ENCODE data around the gene CCR9. TPM values are rescaled to one million over a fixed set of nuclear protein-coding genes. Genes with fewer than 3 reads are reported as not detected.

The CCR9 gene
- total and polyA plus RNA-seq, 10 of the 15 experiments (the other 5 are each of a cell fraction or from before 2014, with no cell fraction given): 0.05 to 3.9 (median 2.4) TPM

DNA sequence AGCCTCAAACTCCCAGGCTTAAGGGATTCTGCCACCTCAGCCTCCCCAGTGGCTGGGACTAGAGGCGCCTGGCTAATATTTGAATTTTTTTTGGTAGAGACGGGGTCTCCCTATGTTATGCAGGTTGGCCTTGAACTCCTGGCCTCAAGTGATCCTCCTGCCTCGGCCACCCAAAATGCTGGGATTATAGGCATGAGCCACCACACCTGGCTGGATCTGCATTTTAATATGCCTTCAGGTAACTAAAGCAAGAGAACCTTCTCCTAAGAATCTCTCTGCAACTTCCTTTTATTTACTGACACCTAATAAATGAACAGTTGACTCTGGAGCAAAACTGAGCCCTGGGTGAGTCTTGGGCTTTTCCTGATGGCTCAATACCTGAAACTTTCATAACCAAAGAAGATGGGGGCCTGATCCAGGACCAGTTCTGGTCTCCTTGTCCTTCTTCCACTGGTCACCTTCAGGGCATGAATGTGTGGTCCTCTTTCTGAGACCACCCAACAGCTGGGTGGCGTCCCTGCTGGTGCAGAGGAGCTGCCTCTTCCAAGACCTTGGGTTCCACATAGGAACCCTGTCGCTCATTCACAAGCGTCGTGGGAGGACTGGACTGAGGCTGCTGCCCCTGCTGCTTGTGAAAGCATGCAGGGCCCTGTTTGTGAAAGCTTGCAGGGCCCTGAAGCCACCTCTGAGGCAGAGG is 28.2 kb downstream of the CCR9 start:
- FAIRE-seq (no peak), DNase-seq (ENCODE audit: low read depth, low spot score) (no peak), ATAC-seq (peak; percentile 15)
- no peak overlapping the region for H2AFZ ChIP-seq (ENCODE audit: control insufficient read depth, low read depth, low read length)
- peak overlapping the region; percentile 3; the same call in 1 of the 2 replicates for H3K4me3 ChIP-seq
- H3K4me2 ChIP-seq (ENCODE audit: control insufficient read depth, insufficient read depth): peak overlapping the region; percentile 45
- no peaks in the 10 kb centered on the region for H3K36me3 ChIP-seq (ENCODE audit: control insufficient read depth in 2 of 2, insufficient read depth in 2 of 2, low read length in 1 of 2)
- ChIA-PET POLR2A (interaction anchor here (0.9 to 3.5 kb wide), 6 partner anchors 9 to 181 kb away, joined by 3 to 23 read pairs (median 14); no protein-coding TSS in a partner anchor), RAD21 (ENCODE audit: unreplicated experiment) (interaction anchor here (0.9 to 11.1 kb wide), 11 partner anchors 9 to 224 kb away, joined by 3 to 169 read pairs (median 8); partner anchors contain the start of genes CCR9 and LZTFL1), CTCF (interaction anchor here (0.8 to 1.7 kb wide), 8 partner anchors 12 to 155 kb away, joined by 3 to 6 read pairs (median 3); partner anchors contain the start of gene CCR9), SMC1A (ENCODE audit: uncharacterized antibody, unreplicated experiment) (interaction anchor here (0.8 to 2.5 kb wide), 11 partner anchors 10 to 88 kb away, joined by 3 to 18 read pairs (median 6); no protein-coding TSS in a partner anchor)
- H3K27me3 ChIP-seq (replicated peaks in 1 of 2; ENCODE audit: control insufficient read depth in 2 of 2, insufficient read depth in 2 of 2, low read length in 1 of 2): no peaks in the 10 kb centered on the region; a peak in 1 of 4 replicates
- H3K9me3 ChIP-seq (replicated peaks; ENCODE audit: control insufficient read depth, insufficient read depth, low read length): no peaks in the 10 kb centered on the region; the same call in 2 of the 3 replicates
- H4K20me1 ChIP-seq (ENCODE audit: control insufficient read depth, insufficient read depth): no peaks in the 10 kb centered on the region
- H3K4me1 ChIP-seq (ENCODE audit: control insufficient read depth, insufficient read depth, low read length): peaks cover 29% of the 10 kb centered on the region
- 91% methylated on average over 7 of the region's 7 CpGs for WGBS (ENCODE audit: insufficient coverage, insufficient replicate concordance, low lambda C conversion rate, missing lambda C conversion rate)
- intact Hi-C loops (cut with micrococcal nuclease; ENCODE audit: unreplicated experiment): loop anchor here (1.0 kb wide), 2 partner anchors 33 to 49 kb away; no protein-coding TSS in a partner anchor
- no TSS peak for BruUV-seq (replicated peaks)
- TF ChIP-seq, protein P1, sequence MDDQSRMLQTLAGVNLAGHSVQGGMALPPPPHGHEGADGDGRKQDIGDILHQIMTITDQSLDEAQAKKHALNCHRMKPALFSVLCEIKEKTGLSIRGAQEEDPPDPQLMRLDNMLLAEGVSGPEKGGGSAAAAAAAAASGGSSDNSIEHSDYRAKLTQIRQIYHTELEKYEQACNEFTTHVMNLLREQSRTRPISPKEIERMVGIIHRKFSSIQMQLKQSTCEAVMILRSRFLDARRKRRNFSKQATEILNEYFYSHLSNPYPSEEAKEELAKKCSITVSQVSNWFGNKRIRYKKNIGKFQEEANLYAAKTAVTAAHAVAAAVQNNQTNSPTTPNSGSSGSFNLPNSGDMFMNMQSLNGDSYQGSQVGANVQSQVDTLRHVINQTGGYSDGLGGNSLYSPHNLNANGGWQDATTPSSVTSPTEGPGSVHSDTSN (IDR thresholded peaks at IDR 0.05; ENCODE audit: insufficient replicate concordance, low read depth, low read length): no peak
- 0 out of 2 replicates have a peak, but pooled peaks have one; percentile 18 for TF ChIP-seq CHD2 (IDR thresholded peaks at IDR 0.05; ENCODE audit: borderline replicate concordance, low read depth, low read length)
- peak; percentile 52 for TF ChIP-seq SMAD5 (IDR thresholded peaks at IDR 0.05; ENCODE audit: low read depth)
- TF ChIP-seq, protein P2, sequence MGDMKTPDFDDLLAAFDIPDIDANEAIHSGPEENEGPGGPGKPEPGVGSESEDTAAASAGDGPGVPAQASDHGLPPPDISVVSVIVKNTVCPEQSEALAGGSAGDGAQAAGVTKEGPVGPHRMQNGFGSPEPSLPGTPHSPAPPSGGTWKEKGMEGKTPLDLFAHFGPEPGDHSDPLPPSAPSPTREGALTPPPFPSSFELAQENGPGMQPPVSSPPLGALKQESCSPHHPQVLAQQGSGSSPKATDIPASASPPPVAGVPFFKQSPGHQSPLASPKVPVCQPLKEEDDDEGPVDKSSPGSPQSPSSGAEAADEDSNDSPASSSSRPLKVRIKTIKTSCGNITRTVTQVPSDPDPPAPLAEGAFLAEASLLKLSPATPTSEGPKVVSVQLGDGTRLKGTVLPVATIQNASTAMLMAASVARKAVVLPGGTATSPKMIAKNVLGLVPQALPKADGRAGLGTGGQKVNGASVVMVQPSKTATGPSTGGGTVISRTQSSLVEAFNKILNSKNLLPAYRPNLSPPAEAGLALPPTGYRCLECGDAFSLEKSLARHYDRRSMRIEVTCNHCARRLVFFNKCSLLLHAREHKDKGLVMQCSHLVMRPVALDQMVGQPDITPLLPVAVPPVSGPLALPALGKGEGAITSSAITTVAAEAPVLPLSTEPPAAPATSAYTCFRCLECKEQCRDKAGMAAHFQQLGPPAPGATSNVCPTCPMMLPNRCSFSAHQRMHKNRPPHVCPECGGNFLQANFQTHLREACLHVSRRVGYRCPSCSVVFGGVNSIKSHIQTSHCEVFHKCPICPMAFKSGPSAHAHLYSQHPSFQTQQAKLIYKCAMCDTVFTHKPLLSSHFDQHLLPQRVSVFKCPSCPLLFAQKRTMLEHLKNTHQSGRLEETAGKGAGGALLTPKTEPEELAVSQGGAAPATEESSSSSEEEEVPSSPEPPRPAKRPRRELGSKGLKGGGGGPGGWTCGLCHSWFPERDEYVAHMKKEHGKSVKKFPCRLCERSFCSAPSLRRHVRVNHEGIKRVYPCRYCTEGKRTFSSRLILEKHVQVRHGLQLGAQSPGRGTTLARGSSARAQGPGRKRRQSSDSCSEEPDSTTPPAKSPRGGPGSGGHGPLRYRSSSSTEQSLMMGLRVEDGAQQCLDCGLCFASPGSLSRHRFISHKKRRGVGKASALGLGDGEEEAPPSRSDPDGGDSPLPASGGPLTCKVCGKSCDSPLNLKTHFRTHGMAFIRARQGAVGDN (IDR thresholded peaks at IDR 0.05): peak; percentile 88
- TF ChIP-seq BHLHE40 (IDR thresholded peaks at IDR 0.05; ENCODE audit: borderline replicate concordance in 1 of 2, low read depth in 2 of 2, low read length in 1 of 2): no peak
- peak; percentile 70; the same call in 1 of the 2 replicates for TF ChIP-seq ZBED1 (IDR thresholded peaks at IDR 0.05; ENCODE audit: borderline replicate concordance)
- TF ChIP-seq FOXM1 (IDR thresholded peaks at IDR 0.05; ENCODE audit: low read depth, low read length): peak; percentile 49; the same call in 1 of the 2 replicates
- TF ChIP-seq RUNX3 (IDR thresholded peaks at IDR 0.05; ENCODE audit: low read length): no peak
- peak; percentile 19; the same call in 1 of the 2 replicates for TF ChIP-seq GATAD2B (conservative IDR thresholded peaks at IDR 0.05; ENCODE audit: low read depth)
- no peak for TF ChIP-seq SMC3 (IDR thresholded peaks at IDR 0.05; ENCODE audit: borderline replicate concordance, low read length)
- peak; percentile 74 for TF ChIP-seq LARP7 (IDR thresholded peaks at IDR 0.05)
- TF ChIP-seq RAD21 (IDR thresholded peaks at IDR 0.05; ENCODE audit: insufficient read depth, low read depth, low read length): no peak
- 0 out of 2 replicates have a peak, but pooled peaks have one; percentile 30 for TF ChIP-seq POLR2AphosphoS5 (IDR thresholded peaks at IDR 0.05; ENCODE audit: low read length)
- in situ Hi-C loops (cut with MboI): loop anchor here (5.0 kb wide), 1 partner anchor 52 kb away; no protein-coding TSS in a partner anchor
- no peaks in the 10 kb centered on the region for H3K79me2 ChIP-seq (ENCODE audit: control insufficient read depth, insufficient read depth, low read length)
- peak overlapping the region; percentile 41; the same call in 1 of the 2 replicates for H3K9ac ChIP-seq (ENCODE audit: control insufficient read depth, insufficient read depth, low read length)
- H3K27ac ChIP-seq (ENCODE audit: control insufficient read depth, insufficient read depth): peak overlapping the region; percentile 74; the same call in 1 of the 2 replicates
